Endodermal cell (in vitro differentiated cells): ENCODE measurements around the gene CCDC87. TPM values are rescaled to one million over a fixed set of nuclear protein-coding genes. Genes with fewer than 3 reads are reported as not detected.

Source experiments
- DNase-seq: peaks from one replicate; pipeline ENCODE4 v3.0.0-alpha.2; 2017
- H3K27ac ChIP-seq: 2 replicates; pipeline ENCODE4 v1.5.1; 2013; ENCODE audit warnings: mild to moderate bottlenecking, low read depth, low read length, moderate library complexity
- H3K27me3 ChIP-seq: 2 replicates; pipeline ENCODE4 v1.6.1; 2013; ENCODE audit warnings: mild to moderate bottlenecking, low read length, moderate library complexity; ENCODE audit not compliant: insufficient read depth, control insufficient read depth, poor library complexity, severe bottlenecking
- H3K36me3 ChIP-seq: 2 replicates; pipeline ENCODE4 v1.7.0; 2013; ENCODE audit warnings: mild to moderate bottlenecking, low read length, moderate library complexity; ENCODE audit not compliant: control insufficient read depth, insufficient read depth
- H3K4me1 ChIP-seq: one replicate; pipeline ENCODE4 v1.7.0; 2013; ENCODE audit warnings: low read length; ENCODE audit not compliant: control insufficient read depth, insufficient read depth
- H3K4me3 ChIP-seq: 2 replicates; pipeline ENCODE4 v1.5.1; 2013; ENCODE audit warnings: mild to moderate bottlenecking, low read length, moderate library complexity
- H3K9ac ChIP-seq: 2 replicates; pipeline ENCODE4 v1.6.1; 2013; ENCODE audit warnings: mild to moderate bottlenecking, low read length, moderate library complexity; ENCODE audit not compliant: poor library complexity, severe bottlenecking; ENCODE audit errors: extremely low read depth
- H3K9me3 ChIP-seq: 2 replicates; pipeline ENCODE4 v1.6.1; 2013; ENCODE audit warnings: mild to moderate bottlenecking, low read length, moderate library complexity; ENCODE audit not compliant: control insufficient read depth
- H3K27ac Mint-ChIP-seq: 2 replicates; pipeline ENCODE4 v1.8.0; 2020; ENCODE audit warnings: mixed read lengths
- H3K27me3 Mint-ChIP-seq: 2 replicates; pipeline ENCODE4 v1.8.0; 2021; ENCODE audit warnings: mild to moderate bottlenecking, mixed read lengths; ENCODE audit not compliant: insufficient read depth
- H3K36me3 Mint-ChIP-seq: 2 replicates; pipeline ENCODE4 v1.8.0; 2020; ENCODE audit warnings: low read depth, mixed read lengths
- H3K4me1 Mint-ChIP-seq: 2 replicates; pipeline ENCODE4 v1.8.0; 2020; ENCODE audit warnings: mixed read lengths
- H3K4me3 Mint-ChIP-seq: 2 replicates; pipeline ENCODE4 v1.8.0; 2020; ENCODE audit warnings: mild to moderate bottlenecking, moderate library complexity, mixed read lengths
- H3K9me3 Mint-ChIP-seq: 2 replicates; pipeline ENCODE4 v1.8.0; 2020; ENCODE audit warnings: mild to moderate bottlenecking, mixed read lengths
- WGBS, 2 experiments: methylation state at CpG; one replicate each; pipeline versions ENCODE4 v1.1.5 to v1.1.7; 2013; ENCODE audit warnings: missing lambda C conversion rate in 2 of 2, mixed read lengths in 1 of 2; ENCODE audit not compliant: insufficient coverage in 1 of 2, insufficient read length in 1 of 2; 5-methylcytosine and 5-hydroxymethylcytosine counted together
- total RNA-seq, 2 donors: library from RNA; stranded (reverse); fragmentation: NEBNext Ultra II Directional in 1 of 2; extraction: Animal tissue kit (Norgen Biotek cat#: 25700) in 1 of 2; gene quantifications; 2 replicates in 1 of 2; 3 replicates in 1 of 2; pipeline ENCODE4 v1.2.1, GENCODE V29; 2021
- TF ChIP-seq, protein P1 (sequence below): fragments of 200-600 bp; sonication (generic); conservative IDR thresholded peaks from 2 replicates; pipeline ENCODE4 v1.5.0; 2021; ENCODE audit warnings: antibody characterized with exemption, mild to moderate bottlenecking

The CCDC87 gene
- total RNA-seq, 2 donors from 2014 or later = 0.84 to 1.5 TPM

DNA sequence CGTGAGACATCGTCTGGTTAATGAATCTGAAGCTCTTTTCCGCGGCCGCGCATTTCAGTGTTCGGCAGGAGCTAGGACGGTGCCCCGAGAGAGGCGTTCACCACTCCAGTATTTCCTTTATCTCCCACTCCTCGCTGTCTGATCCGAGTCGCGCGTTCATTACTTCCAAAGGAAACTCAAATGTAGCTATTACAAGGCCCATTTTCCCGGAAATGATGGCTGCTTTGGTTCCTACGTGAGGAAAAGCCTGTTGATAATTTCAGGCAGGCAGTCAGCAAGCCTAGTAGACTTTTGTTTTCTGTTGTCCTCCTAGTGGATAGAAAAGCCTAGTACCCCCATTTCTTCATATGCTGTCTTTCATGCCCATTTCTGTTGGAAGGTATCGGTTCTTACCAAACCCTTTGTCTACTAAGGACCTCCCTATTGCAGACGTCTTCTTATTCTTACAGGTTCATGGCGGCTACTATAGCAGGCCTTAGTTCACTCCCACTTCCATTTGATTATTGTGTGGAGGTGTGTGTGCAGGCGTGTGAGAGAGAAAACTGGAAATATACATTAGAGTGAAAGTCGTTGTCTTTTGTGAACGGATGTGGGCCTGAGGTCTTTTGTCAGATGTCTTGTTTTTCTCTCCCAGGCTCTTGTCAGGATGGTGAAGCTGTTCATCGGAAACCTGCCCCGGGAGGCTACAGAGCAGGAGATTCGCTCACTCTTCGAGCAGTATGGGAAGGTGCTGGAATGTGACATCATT, 46.4 kb upstream of the CCDC87 start:
- TF ChIP-seq, protein P1, sequence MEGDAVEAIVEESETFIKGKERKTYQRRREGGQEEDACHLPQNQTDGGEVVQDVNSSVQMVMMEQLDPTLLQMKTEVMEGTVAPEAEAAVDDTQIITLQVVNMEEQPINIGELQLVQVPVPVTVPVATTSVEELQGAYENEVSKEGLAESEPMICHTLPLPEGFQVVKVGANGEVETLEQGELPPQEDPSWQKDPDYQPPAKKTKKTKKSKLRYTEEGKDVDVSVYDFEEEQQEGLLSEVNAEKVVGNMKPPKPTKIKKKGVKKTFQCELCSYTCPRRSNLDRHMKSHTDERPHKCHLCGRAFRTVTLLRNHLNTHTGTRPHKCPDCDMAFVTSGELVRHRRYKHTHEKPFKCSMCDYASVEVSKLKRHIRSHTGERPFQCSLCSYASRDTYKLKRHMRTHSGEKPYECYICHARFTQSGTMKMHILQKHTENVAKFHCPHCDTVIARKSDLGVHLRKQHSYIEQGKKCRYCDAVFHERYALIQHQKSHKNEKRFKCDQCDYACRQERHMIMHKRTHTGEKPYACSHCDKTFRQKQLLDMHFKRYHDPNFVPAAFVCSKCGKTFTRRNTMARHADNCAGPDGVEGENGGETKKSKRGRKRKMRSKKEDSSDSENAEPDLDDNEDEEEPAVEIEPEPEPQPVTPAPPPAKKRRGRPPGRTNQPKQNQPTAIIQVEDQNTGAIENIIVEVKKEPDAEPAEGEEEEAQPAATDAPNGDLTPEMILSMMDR = peak; percentile 37
- Histone ChIP-seq H3K9ac (peak overlapping the region; percentile 99), H3K9me3 (no peaks in the 10 kb centered on the region), H3K4me3 (peak overlapping the region; percentile 100), H3K27me3 (no peaks in the 10 kb centered on the region), H3K27ac (peak overlapping the region; percentile 96), H3K36me3 (peaks cover 65% of the 10 kb centered on the region), H3K4me1 (peaks cover 4% of the 10 kb centered on the region)
- peaks cover 58% of the 10 kb centered on the region for H3K4me1 Mint-ChIP-seq
- peak overlapping the region; percentile 99 for H3K4me3 Mint-ChIP-seq
- no peak for DNase-seq
- H3K27me3 Mint-ChIP-seq = no peaks in the 10 kb centered on the region
- peaks cover 2% of the 10 kb centered on the region for H3K9me3 Mint-ChIP-seq
- peaks cover 69% of the 10 kb centered on the region for H3K36me3 Mint-ChIP-seq
- 6 to 12% methylated on average over 15 to 26 of the region's 27 CpGs for WGBS, 2 experiments
- peak overlapping the region; percentile 100 for H3K27ac Mint-ChIP-seq

DNA sequence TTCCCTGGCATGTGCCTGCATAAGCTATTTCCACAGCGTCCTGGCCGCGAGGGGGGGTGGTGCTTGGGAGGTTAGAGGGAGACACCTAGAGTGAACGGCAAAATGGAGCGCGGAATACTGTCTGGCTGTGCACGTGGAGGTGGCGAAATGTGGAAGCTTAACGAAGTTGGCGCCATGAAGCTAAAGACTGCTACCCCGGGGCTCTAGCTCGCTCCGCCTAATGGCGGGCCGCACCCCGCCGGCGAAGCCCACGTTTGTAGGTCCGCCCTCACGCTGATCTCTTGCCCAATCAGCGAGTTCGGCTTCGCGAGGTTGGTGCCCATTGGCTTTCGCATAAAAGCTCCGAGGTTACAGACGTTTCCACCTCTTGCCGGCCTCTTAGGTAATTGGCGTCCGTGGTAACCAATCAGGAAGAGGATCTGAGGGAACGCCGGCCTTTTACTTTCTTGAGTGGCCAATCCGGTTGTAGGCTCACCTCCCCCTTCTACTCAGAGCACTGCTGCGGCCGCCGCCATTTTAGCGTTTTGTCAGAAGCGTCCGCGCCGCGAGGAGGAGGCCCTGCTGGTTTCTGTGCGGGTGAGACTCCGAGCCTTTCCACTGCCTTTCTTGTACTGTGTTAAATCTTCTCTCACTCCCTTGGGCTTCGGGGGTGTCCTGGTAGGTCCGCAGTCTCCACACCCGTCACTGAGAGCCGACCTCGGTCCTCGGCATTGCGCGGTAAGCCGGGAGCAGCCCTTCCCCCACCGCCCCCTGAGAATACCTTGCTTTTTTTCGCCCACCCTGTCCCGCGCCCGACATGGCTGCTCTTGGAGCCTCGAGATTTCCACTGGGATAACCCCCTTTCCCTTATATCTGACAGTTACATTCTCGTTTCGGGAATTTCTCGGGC, 45.6 kb upstream of the CCDC87 start, which contains the start of gene RBM4:
TSS of gene RBM4 (plus strand) at position 527 of the 889 bp plus-strand sequence. CDS start 1,009 bp downstream, outside the sequence.
- Histone ChIP-seq H3K4me3 (peak within 1 kb of the TSS; percentile 100), H3K9me3 (no peaks in the 10 kb centered on the region), H3K9ac (peak within 1 kb of the TSS; percentile 99), H3K27me3 (no peaks in the 10 kb centered on the region), H3K4me1 (no peaks in the 10 kb centered on the region), H3K27ac (peak within 1 kb of the TSS; percentile 96), H3K36me3 (peaks cover 63% of the 10 kb centered on the region)
- peak; percentile 99 for DNase-seq
- peak within 1 kb of the TSS; percentile 100 for H3K27ac Mint-ChIP-seq
- H3K4me3 Mint-ChIP-seq = peak within 1 kb of the TSS; percentile 99
- peaks cover 2% of the 10 kb centered on the region for H3K9me3 Mint-ChIP-seq
- H3K4me1 Mint-ChIP-seq = peaks cover 50% of the 10 kb centered on the region
- no peaks in the 10 kb centered on the region for H3K27me3 Mint-ChIP-seq
- peaks cover 63% of the 10 kb centered on the region for H3K36me3 Mint-ChIP-seq
- TF ChIP-seq, protein P1 = peak; percentile 14
- 0% methylated on average over 48 to 63 of the region's 63 CpGs for WGBS, 2 experiments

DNA sequence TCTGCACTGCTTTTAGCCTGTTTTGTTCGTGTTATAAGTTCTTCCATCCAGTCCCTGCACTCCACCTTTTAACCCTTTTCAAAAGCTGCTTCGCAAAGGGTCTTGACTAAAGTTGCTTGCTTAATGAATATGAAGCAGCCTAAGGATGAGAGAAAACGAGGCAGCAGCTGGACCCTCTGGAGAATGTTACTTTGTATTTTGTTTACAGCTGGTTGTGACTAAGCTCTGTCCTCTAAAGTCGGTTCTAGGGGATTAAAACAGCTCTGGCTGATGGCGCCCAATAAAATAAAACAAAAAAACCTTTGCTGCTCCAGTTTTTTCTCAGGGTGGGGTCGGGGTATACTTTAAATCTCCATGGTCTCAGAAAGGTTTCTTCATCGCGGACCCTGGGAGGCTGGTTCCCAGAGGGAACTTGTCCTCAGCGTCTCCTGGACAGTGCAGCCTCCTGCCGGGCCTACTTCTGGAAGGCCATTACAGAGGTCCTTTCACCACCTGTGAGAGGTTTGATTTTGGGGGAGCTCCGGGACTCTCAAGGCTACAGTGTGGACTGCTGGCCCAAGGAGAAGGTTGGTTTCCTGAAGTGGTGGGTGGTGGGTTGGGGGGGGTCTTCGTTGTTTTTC, 44.8 kb upstream of the CCDC87 start:
- TF ChIP-seq, protein P1 = no peak
- H3K9me3 Mint-ChIP-seq = peaks cover 2% of the 10 kb centered on the region
- H3K27ac Mint-ChIP-seq = peak overlapping the region; percentile 97
- Histone ChIP-seq H3K36me3 (peaks cover 63% of the 10 kb centered on the region), H3K4me1 (no peaks in the 10 kb centered on the region), H3K27me3 (no peaks in the 10 kb centered on the region), H3K4me3 (peak overlapping the region; percentile 100), H3K27ac (peak overlapping the region; percentile 61), H3K9ac (peak overlapping the region; percentile 55), H3K9me3 (no peaks in the 10 kb centered on the region)
- peaks cover 61% of the 10 kb centered on the region for H3K36me3 Mint-ChIP-seq
- H3K4me1 Mint-ChIP-seq = peaks cover 43% of the 10 kb centered on the region
- DNase-seq = peak; percentile 50
- no peaks in the 10 kb centered on the region for H3K27me3 Mint-ChIP-seq
- peak overlapping the region; percentile 99 for H3K4me3 Mint-ChIP-seq
- 64% methylated on average over 10 to 12 of the region's 12 CpGs for WGBS, 2 experiments
